ENCODE measurements around the gene FAM83B. TPM values are rescaled to one million over a fixed set of nuclear protein-coding genes. Genes with fewer than 3 reads are reported as not detected.
"Not testable (repeated sequence)": the region's sequence is repeated elsewhere in the genome, so short reads cannot be mapped to it uniquely, and the experiment has no call there.

The FAM83B gene
- total RNA-seq (2014; rRNA removed; shearing (Covaris generic)) (not detected in 2 replicates), polyA plus RNA-seq (2016; fragmentation: Nextera tagmentation; extraction: Ambion mirVana) (not detected in 2 replicates)

- Histone ChIP-seq H3K9me2 (ENCODE audit: insufficient read depth) (no peaks in the 10 kb centered on the region), H3K4me2 (ENCODE audit: unreplicated experiment) (no peak within 1 kb of the TSS), H3K4me3 (no peak within 1 kb of the TSS), H3K27me3 (replicated peaks; ENCODE audit: insufficient read depth) (peaks cover 43% of the 10 kb centered on the region), H3K27ac (no peak within 1 kb of the TSS), H3K9me3 (ENCODE audit: low read depth) (no peaks in the 10 kb centered on the region), H3K4me1 (ENCODE audit: insufficient read depth) (no peaks in the 10 kb centered on the region), H3K36me3 (ENCODE audit: low read depth) (no peaks in the 10 kb centered on the region), H3K9ac (no peak within 1 kb of the TSS), H4K20me1 (ENCODE audit: insufficient read depth) (no peaks in the 10 kb centered on the region), H3K79me2 (ENCODE audit: insufficient read depth) (no peaks in the 10 kb centered on the region), H2AFZ (no peak within 1 kb of the TSS), H3F3A (ENCODE audit: insufficient read depth) (no peaks in the 10 kb centered on the region)
- in situ Hi-C loops (cut with MboI), result no loop called here
- WGBS, 2 experiments (ENCODE audit: low coverage in 1 of 2, low lambda C conversion rate in 2 of 2, missing lambda C conversion rate in 2 of 2), result 12 to 14% methylated on average over 46 of the region's 50 CpGs
- no peak for DNase-seq
- TF ChIP-seq EZH2 (IDR thresholded peaks at IDR 0.05; ENCODE audit: insufficient read depth, poor library complexity, severe bottlenecking) (peak; percentile 60), EZH2phosphoT487 (IDR thresholded peaks at IDR 0.05; ENCODE audit: insufficient read depth, low read depth) (no peak)
Measured at GRCh38 chr6:54846243-54846856, at the start of gene FAM83B. Gene FAM83B, plus strand, starts transcription at chr6:54846771. Its CDS starts 23,476 bp downstream, at chr6:54870247.

- in situ Hi-C loops (cut with MboI); DNase-seq: not testable (repeated sequence)
Measured at GRCh38 chr6:54796918-54797317, 49.7 kb upstream of the FAM83B start.

GRCh38 chr6:54800050-54800600, 46.4 kb upstream of the FAM83B start:
- DNase-seq, result no peak
- H3K9me3 ChIP-seq (ENCODE audit: low read depth), result no peaks in the 10 kb centered on the region
- H3K27me3 ChIP-seq (replicated peaks; ENCODE audit: insufficient read depth), result no peaks in the 10 kb centered on the region
- H3F3A ChIP-seq (ENCODE audit: insufficient read depth), result no peaks in the 10 kb centered on the region
- H3K27ac ChIP-seq, result no peak overlapping the region
- 37 to 39% methylated on average over 4 of the region's 4 CpGs for WGBS, 2 experiments (ENCODE audit: low coverage in 1 of 2, low lambda C conversion rate in 2 of 2, missing lambda C conversion rate in 2 of 2)
- no peak overlapping the region for H3K9ac ChIP-seq
- no peak for TF ChIP-seq EZH2 (IDR thresholded peaks at IDR 0.05; ENCODE audit: insufficient read depth, poor library complexity, severe bottlenecking)
- no peak for TF ChIP-seq EZH2phosphoT487 (IDR thresholded peaks at IDR 0.05; ENCODE audit: insufficient read depth, low read depth)
- peaks cover 11% of the 10 kb centered on the region for H3K4me1 ChIP-seq (ENCODE audit: insufficient read depth)
- H3K9me2 ChIP-seq (ENCODE audit: insufficient read depth), result no peaks in the 10 kb centered on the region
- no peaks in the 10 kb centered on the region for H4K20me1 ChIP-seq (ENCODE audit: insufficient read depth)
- H3K4me2 ChIP-seq (ENCODE audit: unreplicated experiment), result no peak overlapping the region
- no peak overlapping the region for H3K4me3 ChIP-seq
- no peak overlapping the region for H2AFZ ChIP-seq
- no peaks in the 10 kb centered on the region for H3K36me3 ChIP-seq (ENCODE audit: low read depth)
- in situ Hi-C loops (cut with MboI), result no loop called here
- H3K79me2 ChIP-seq (ENCODE audit: insufficient read depth), result no peaks in the 10 kb centered on the region

More at GRCh38 chr6:54796918-54797317, 49.7 kb upstream of the FAM83B start:
- H3K4me3 ChIP-seq; H3K9me2 ChIP-seq (ENCODE audit: insufficient read depth); H3K27me3 ChIP-seq (replicated peaks; ENCODE audit: insufficient read depth); H3K9me3 ChIP-seq (ENCODE audit: low read depth); H3K79me2 ChIP-seq (ENCODE audit: insufficient read depth); H3F3A ChIP-seq (ENCODE audit: insufficient read depth); H4K20me1 ChIP-seq (ENCODE audit: insufficient read depth); H2AFZ ChIP-seq; H3K4me2 ChIP-seq (ENCODE audit: unreplicated experiment); H3K4me1 ChIP-seq (ENCODE audit: insufficient read depth); H3K36me3 ChIP-seq (ENCODE audit: low read depth); H3K9ac ChIP-seq; H3K27ac ChIP-seq: not testable (repeated sequence)

- no peak overlapping the region for H3K4me2 ChIP-seq (ENCODE audit: unreplicated experiment)
- no peak overlapping the region for H3K9ac ChIP-seq
- in situ Hi-C loops (cut with MboI), result no loop called here
- no peaks in the 10 kb centered on the region for H3K9me3 ChIP-seq (ENCODE audit: low read depth)
- H3K27me3 ChIP-seq (replicated peaks; ENCODE audit: insufficient read depth), result no peaks in the 10 kb centered on the region
- no peaks in the 10 kb centered on the region for H3F3A ChIP-seq (ENCODE audit: insufficient read depth)
- no peaks in the 10 kb centered on the region for H4K20me1 ChIP-seq (ENCODE audit: insufficient read depth)
- no peak overlapping the region for H3K4me3 ChIP-seq
- H2AFZ ChIP-seq, result no peak overlapping the region
- no peaks in the 10 kb centered on the region for H3K36me3 ChIP-seq (ENCODE audit: low read depth)
- peaks cover 11% of the 10 kb centered on the region for H3K4me1 ChIP-seq (ENCODE audit: insufficient read depth)
- no peaks in the 10 kb centered on the region for H3K9me2 ChIP-seq (ENCODE audit: insufficient read depth)
- TF ChIP-seq EZH2 (IDR thresholded peaks at IDR 0.05; ENCODE audit: insufficient read depth, poor library complexity, severe bottlenecking) (no peak), EZH2phosphoT487 (IDR thresholded peaks at IDR 0.05; ENCODE audit: insufficient read depth, low read depth) (no peak)
- DNase-seq, result no peak
- no peak overlapping the region for H3K27ac ChIP-seq
- no peaks in the 10 kb centered on the region for H3K79me2 ChIP-seq (ENCODE audit: insufficient read depth)
Measured at GRCh38 chr6:54801244-54801643, 45.3 kb upstream of the FAM83B start.

GRCh38 chr6:54801669-54802068, 44.9 kb upstream of the FAM83B start:
- WGBS, 2 experiments (ENCODE audit: low coverage in 1 of 2, low lambda C conversion rate in 2 of 2, missing lambda C conversion rate in 2 of 2), result 95% methylated on average over 1 of the region's 1 CpG

More at GRCh38 chr6:54801669-54802068, 44.9 kb upstream of the FAM83B start:
- H3K27me3 ChIP-seq (replicated peaks; ENCODE audit: insufficient read depth), result no peaks in the 10 kb centered on the region
- H3F3A ChIP-seq (ENCODE audit: insufficient read depth), result no peaks in the 10 kb centered on the region
- no peaks in the 10 kb centered on the region for H3K36me3 ChIP-seq (ENCODE audit: low read depth)
- no peak overlapping the region for H3K9ac ChIP-seq
- in situ Hi-C loops (cut with MboI), result no loop called here
- H2AFZ ChIP-seq, result no peak overlapping the region
- H3K27ac ChIP-seq, result no peak overlapping the region
- no peak overlapping the region for H3K4me3 ChIP-seq
- no peaks in the 10 kb centered on the region for H4K20me1 ChIP-seq (ENCODE audit: insufficient read depth)
- H3K9me3 ChIP-seq (ENCODE audit: low read depth), result no peaks in the 10 kb centered on the region
- H3K4me1 ChIP-seq (ENCODE audit: insufficient read depth), result peaks cover 11% of the 10 kb centered on the region
- TF ChIP-seq EZH2 (IDR thresholded peaks at IDR 0.05; ENCODE audit: insufficient read depth, poor library complexity, severe bottlenecking) (no peak), EZH2phosphoT487 (IDR thresholded peaks at IDR 0.05; ENCODE audit: insufficient read depth, low read depth) (no peak)
- DNase-seq, result peak; percentile 58
- no peaks in the 10 kb centered on the region for H3K9me2 ChIP-seq (ENCODE audit: insufficient read depth)
- H3K79me2 ChIP-seq (ENCODE audit: insufficient read depth), result no peaks in the 10 kb centered on the region
- H3K4me2 ChIP-seq (ENCODE audit: unreplicated experiment), result peak overlapping the region; percentile 25
